Ovary (tissue), 9 donors: ENCODE results near the gene FAM161A. TPM values are rescaled to one million over a fixed set of nuclear protein-coding genes. Genes with fewer than 3 reads are reported as not detected.
"Not testable (repeated sequence)": the region's sequence is repeated elsewhere in the genome, so short reads cannot be mapped to it uniquely, and the experiment has no call there.

ENCODE experiments used
- DNase-seq, 5 donors: peaks; one replicate each; pipeline ENCODE4 v3.0.0-alpha.2; 2019 to 2020
- H3K27ac ChIP-seq, 2 donors: fragments of 200-600 bp; one replicate each; pipeline versions ENCODE4 v1.5.1 to v1.8.0; 2019 to 2022
- H3K27me3 ChIP-seq: fragments of 200-600 bp; one replicate; pipeline ENCODE4 v1.8.0; 2022
- H3K36me3 ChIP-seq: fragments of 200-600 bp; sonication (generic); one replicate; pipeline ENCODE4 v1.5.1; 2019
- H3K4me1 ChIP-seq: one replicate; pipeline ENCODE4 v1.8.1; 2013; ENCODE audit warnings: mild to moderate bottlenecking, moderate library complexity; ENCODE audit not compliant: insufficient read depth
- H3K4me3 ChIP-seq: fragments of 200-600 bp; sonication (generic); one replicate; pipeline ENCODE4 v1.5.1; 2017
- H3K9me3 ChIP-seq, 2 donors: fragments of 200-600 bp in 1 of 2; sonication (generic) in 1 of 2; one replicate each; pipeline versions ENCODE4 v1.5.1 to v1.8.1; 2013 to 2019; ENCODE audit warnings: mild to moderate bottlenecking in 1 of 2, moderate library complexity in 1 of 2
- EP300 ChIP-seq: sonication (generic); formaldehyde crosslinking; IDR thresholded peaks from one replicate; pipeline ENCODE4 v1.6.1; 2017; ENCODE audit warnings: antibody characterized with exemption
- POLR2A ChIP-seq: fragments of 450-650 bp; IDR thresholded peaks from one replicate; pipeline ENCODE4 v1.6.1; 2017; ENCODE audit warnings: antibody characterized with exemption, mild to moderate bottlenecking, moderate library complexity
- WGBS, 3 donors: extraction: QIAGEN DNeasy Blood & Tissue Kit in 1 of 3; methylation state at CpG; one replicate each; pipeline versions ENCODE4 v1.1.5 to v1.1.7; 2013 to 2017; 5-methylcytosine and 5-hydroxymethylcytosine counted together
- intact Hi-C, 4 donors: fragments of 100-400 bp; cut with DNase I; formaldehyde crosslinking; loops; one replicate each; pipeline versions ENCODE4 v1.11.0 to v1.15.1; 2022 to 2023
- polyA plus RNA-seq, 2 donors: library from polyadenylated mRNA; stranded (reverse); fragments of 200-250 nt in 1 of 2; fragments of 350-450 nt in 1 of 2; fragmentation: Illumina TruSeq in 1 of 2; extraction: RNeasy Lipid Tissue Mini Kit (QIAGEN cat#74804) in 1 of 2; gene quantifications; one replicate each; pipeline ENCODE4 v1.2.3, GENCODE V29; 2013 to 2014
- total RNA-seq, 7 donors: library from RNA; depleted of rRNA in 2 of 7; stranded (reverse); fragments of >200 nt in 2 of 7; fragmentation: NEBNext Ultra II Directional in 3 of 7; extraction: Animal tissue kit (Norgen Biotek cat#: 25700) in 3 of 7; gene quantifications; one replicate each; pipeline versions ENCODE4 v1.1.0 to v1.2.4, GENCODE V29; 2016 to 2023
- TF ChIP-seq, protein P1 (sequence below), 3 donors: fragments of 450-650 bp in 2 of 3; fragments of 200-600 bp in 1 of 3; IDR thresholded peaks; one replicate each; pipeline versions ENCODE4 v1.5.1 to v1.8.0; 2016 to 2022; ENCODE audit warnings: antibody characterized with exemption in 3 of 3, mild to moderate bottlenecking in 1 of 3
- donor health status: DM: no; HTN: no; CAD: no; lungs with moderate emphysema.
- donor health status: DM: no; HTN: no; CAD: no.
- donor health status: Bipolar disorder and iron deficiency.
- donor health status: DM: yes; HTN: yes; CAD: no.
- donor health status: DM: no; HTN: no; CAD: no.
- donor health status: DM: yes; HTN: yes; CAD: no.

Gene FAM161A
- total and polyA plus RNA-seq, 9 donors = 4.9 to 9.4 (median 6.7) TPM

DNA sequence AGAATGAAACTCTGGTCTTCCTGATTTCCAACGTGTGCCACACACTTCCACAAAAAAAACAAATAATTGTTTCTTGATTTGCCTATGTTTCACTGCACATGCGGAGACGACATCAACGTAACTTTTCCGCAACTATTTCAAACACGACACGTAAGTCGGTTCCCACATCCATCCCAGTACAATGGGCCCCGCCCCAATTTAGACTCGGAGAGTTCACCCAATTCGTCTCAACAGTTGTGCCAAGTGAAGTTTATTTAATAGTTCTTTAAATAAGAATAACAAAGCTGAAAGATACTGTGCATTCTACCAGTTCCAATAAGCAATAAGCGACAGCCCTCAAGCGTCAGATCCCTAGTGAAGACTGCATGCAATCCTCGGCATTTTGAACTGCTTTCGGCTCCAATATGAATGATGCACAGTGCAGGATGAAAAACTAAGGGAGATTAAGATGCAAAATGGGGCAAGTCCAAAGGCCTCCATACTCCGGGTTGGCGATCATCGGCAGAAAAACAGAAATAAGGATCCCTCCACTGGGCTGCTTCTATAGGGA lies 33.9 kb upstream of the FAM161A start:
- intact Hi-C loops = loop anchor here in 1 of 4 donors (10.0 kb wide), 1 partner anchor 353 kb away; the partner anchor contains the start of gene XPO1
- Histone ChIP-seq H3K4me1 (peaks cover 8% of the 10 kb centered on the region), H3K36me3 (no peaks in the 10 kb centered on the region), H3K27ac (peak overlapping the region; percentile 92 to 99), H3K4me3 (peak overlapping the region; percentile 80), H3K9me3 (no peaks in the 10 kb centered on the region), H3K27me3 (no peaks in the 10 kb centered on the region)
- 0 to 1% (median 0%) methylated on average over 18 of the region's 18 CpGs for WGBS, 3 donors
- TF ChIP-seq, protein P1, sequence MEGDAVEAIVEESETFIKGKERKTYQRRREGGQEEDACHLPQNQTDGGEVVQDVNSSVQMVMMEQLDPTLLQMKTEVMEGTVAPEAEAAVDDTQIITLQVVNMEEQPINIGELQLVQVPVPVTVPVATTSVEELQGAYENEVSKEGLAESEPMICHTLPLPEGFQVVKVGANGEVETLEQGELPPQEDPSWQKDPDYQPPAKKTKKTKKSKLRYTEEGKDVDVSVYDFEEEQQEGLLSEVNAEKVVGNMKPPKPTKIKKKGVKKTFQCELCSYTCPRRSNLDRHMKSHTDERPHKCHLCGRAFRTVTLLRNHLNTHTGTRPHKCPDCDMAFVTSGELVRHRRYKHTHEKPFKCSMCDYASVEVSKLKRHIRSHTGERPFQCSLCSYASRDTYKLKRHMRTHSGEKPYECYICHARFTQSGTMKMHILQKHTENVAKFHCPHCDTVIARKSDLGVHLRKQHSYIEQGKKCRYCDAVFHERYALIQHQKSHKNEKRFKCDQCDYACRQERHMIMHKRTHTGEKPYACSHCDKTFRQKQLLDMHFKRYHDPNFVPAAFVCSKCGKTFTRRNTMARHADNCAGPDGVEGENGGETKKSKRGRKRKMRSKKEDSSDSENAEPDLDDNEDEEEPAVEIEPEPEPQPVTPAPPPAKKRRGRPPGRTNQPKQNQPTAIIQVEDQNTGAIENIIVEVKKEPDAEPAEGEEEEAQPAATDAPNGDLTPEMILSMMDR (IDR thresholded peaks at IDR 0.05) = no peak
- no peak for TF ChIP-seq POLR2A
- no peak for TF ChIP-seq EP300
- DNase-seq = no peak

DNA sequence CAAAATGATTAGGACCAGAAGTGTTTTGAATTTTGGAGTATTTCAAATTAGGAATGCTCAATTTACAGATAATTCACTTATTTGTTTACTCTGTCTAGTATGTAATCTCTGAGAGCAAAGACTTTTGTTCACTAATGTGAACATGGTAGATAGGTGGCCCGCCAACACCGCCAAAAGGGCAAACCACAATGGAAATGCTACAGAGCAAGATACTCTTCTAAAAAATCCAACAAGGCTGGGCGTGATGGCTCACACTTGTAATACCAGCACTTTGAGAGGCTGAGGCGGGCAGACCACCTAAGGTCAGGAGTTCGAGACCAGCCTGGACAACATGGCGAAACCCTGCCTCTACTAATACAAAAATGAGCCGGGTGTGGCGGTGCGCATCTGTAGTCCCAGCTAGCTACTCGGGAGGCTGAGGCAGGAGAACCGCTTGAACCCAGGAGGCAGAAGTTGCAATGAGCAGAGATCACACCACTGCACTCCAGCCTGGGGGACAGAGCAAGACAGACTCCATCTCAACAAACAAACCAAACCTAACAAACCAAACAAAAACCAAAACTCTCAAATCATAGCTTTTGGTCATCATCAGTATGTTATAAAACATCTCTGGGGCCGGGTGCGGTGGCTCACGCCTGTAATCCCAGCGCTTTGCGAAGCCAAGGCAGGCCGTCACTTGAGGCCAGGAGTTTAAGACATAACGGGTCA lies 32.2 kb upstream of the FAM161A start:
- TF ChIP-seq, protein P1 (IDR thresholded peaks at IDR 0.05) = no peak
- TF ChIP-seq POLR2A (no peak), EP300 (no peak)
- H3K4me3 ChIP-seq = no peak overlapping the region
- H3K36me3 ChIP-seq = no peaks in the 10 kb centered on the region
- H3K27me3 ChIP-seq = no peaks in the 10 kb centered on the region
- no peak for DNase-seq
- WGBS, 3 donors = 89 to 94% (median 92%) methylated on average over 18 of the region's 18 CpGs
- peaks cover 8% of the 10 kb centered on the region for H3K4me1 ChIP-seq
- H3K27ac ChIP-seq = no peak overlapping the region
- no peaks in the 10 kb centered on the region for H3K9me3 ChIP-seq
- intact Hi-C loops = loop anchor here in 1 of 4 donors (10.0 kb wide), 1 partner anchor 351 kb away; the partner anchor contains the start of gene XPO1

DNA sequence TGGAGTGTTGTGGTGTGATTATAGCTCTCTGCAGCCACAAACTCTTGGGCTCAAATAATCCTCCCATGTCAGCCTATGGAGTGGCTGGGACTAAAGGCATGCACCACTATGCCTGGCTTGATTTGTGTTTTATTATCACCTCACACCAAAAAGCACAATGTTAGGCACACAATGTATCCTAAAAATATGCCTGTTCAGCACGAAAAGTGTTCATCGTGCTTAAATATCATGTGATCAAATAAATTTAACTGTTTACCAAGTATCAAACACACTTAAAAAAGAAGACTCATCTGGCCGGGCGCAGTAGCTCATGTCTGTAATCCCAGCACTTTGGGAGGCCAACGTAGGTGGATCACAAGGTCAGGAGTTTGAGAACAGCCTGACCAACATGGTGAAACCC lies 29.0 kb upstream of the FAM161A start:
- intact Hi-C loops = loop anchor here in 1 of 4 donors (10.0 kb wide), 1 partner anchor 348 kb away; the partner anchor contains the start of gene XPO1
- H3K9me3 ChIP-seq = no peaks in the 10 kb centered on the region
- no peak overlapping the region for H3K27ac ChIP-seq
- no peaks in the 10 kb centered on the region for H3K27me3 ChIP-seq
- DNase-seq = no peak
- WGBS, 3 donors = 81 to 84% (median 81%) methylated on average over 5 of the region's 5 CpGs
- no peaks in the 10 kb centered on the region for H3K36me3 ChIP-seq
- peaks cover 7% of the 10 kb centered on the region for H3K4me1 ChIP-seq
- TF ChIP-seq EP300 = no peak
- no peak for TF ChIP-seq POLR2A
- TF ChIP-seq, protein P1 (IDR thresholded peaks at IDR 0.05) = no peak
- no peak overlapping the region for H3K4me3 ChIP-seq

DNA sequence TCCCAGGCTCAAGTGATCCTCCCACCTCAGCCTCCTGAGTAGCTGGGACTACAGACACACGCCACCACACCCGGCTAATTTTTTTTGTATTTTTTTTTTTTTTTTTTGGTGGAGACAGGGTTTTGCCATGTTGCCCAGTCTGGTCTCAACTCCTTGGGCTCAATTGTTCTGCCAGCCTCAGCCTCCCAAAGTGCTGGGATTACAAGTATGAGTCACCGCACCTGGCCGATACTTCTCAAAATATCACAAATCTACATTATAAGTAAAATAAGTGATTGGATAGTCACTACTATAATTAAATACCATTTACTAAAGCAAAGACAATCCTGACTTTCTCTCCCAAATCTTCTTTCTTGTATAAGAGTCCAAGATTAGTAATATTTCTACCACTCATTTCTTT lies 25.5 kb upstream of the FAM161A start:
- WGBS, 3 donors = 94 to 96% (median 94%) methylated on average over 4 of the region's 4 CpGs
- H3K36me3 ChIP-seq, H3K9me3 ChIP-seq, H3K27me3 ChIP-seq, H3K27ac ChIP-seq, intact Hi-C loops, H3K4me1 ChIP-seq, H3K4me3 ChIP-seq, DNase-seq: not testable (repeated sequence)

DNA sequence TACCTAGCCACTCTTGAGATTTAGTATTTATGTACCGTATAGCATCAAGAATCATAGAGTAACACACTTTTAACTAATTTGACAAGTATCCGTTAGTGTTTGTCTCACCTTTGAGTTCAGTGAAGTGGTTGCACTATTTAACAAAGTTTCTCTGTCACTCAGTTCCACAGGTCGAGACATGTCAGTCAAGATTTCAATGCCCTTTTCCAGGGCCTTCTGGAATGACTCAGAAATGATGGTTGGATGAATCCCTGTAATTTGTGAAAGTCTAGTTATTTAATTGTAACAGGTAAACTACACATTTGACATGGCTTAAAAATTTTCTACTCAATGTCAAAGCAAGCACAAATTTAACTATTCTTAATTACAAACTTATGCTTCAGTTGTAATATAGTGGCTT lies 24.9 kb upstream of the FAM161A start:
- Histone ChIP-seq H3K27me3 (no peaks in the 10 kb centered on the region), H3K4me1 (no peaks in the 10 kb centered on the region), H3K27ac (no peak overlapping the region), H3K4me3 (no peak overlapping the region), H3K36me3 (no peaks in the 10 kb centered on the region), H3K9me3 (no peaks in the 10 kb centered on the region)
- intact Hi-C loops = no loop called here
- TF ChIP-seq POLR2A (no peak), EP300 (no peak)
- TF ChIP-seq, protein P1 (IDR thresholded peaks at IDR 0.05) = no peak
- no peak for DNase-seq
- 96 to 99% (median 96%) methylated on average over 3 of the region's 3 CpGs for WGBS, 3 donors
